Spinal cord (tissue), 10 donors: ENCODE measurements around the gene EDA. TPM values are rescaled to one million over a fixed set of nuclear protein-coding genes. Genes with fewer than 3 reads are reported as not detected.
"Not testable (repeated sequence)": the region's sequence is repeated elsewhere in the genome, so short reads cannot be mapped to it uniquely, and the experiment has no call there.

Source experiments
- DNase-seq, 6 donors: peaks; one replicate each; pipeline versions ENCODE4 v3.0.0 to v3.0.0-alpha.2; 2013 to 2015; ENCODE audit warnings: low spot score in 6 of 6, low read depth in 4 of 6
- H3K27ac ChIP-seq: one replicate; pipeline ENCODE4 v1.5.1; 2013; ENCODE audit warnings: low read depth, low read length, control low read depth
- H3K27me3 ChIP-seq: one replicate; pipeline ENCODE4 v1.6.1; 2013; ENCODE audit warnings: low read length; ENCODE audit not compliant: control insufficient read depth, insufficient read depth
- H3K36me3 ChIP-seq: one replicate; pipeline ENCODE4 v1.6.1; 2013; ENCODE audit warnings: low read length; ENCODE audit not compliant: control insufficient read depth, insufficient read depth
- H3K4me1 ChIP-seq: one replicate; pipeline ENCODE4 v1.6.1; 2013; ENCODE audit warnings: low read length; ENCODE audit not compliant: control insufficient read depth, insufficient read depth
- H3K4me3 ChIP-seq: one replicate; pipeline ENCODE4 v1.5.1; 2013; ENCODE audit warnings: low read depth, low read length, control low read depth
- H3K9me3 ChIP-seq: one replicate; pipeline ENCODE4 v1.6.1; 2013; ENCODE audit warnings: low read length; ENCODE audit not compliant: control insufficient read depth, insufficient read depth
- WGBS: methylation state at CpG from one replicate; pipeline ENCODE4 v1.1.5; 2013; ENCODE audit warnings: missing lambda C conversion rate; ENCODE audit not compliant: insufficient coverage; 5-methylcytosine and 5-hydroxymethylcytosine counted together
- polyA plus RNA-seq, 2 donors: library from polyadenylated mRNA; unstranded; fragments of 120-200 nt; gene quantifications; one replicate each; pipeline ENCODE4 v1.2.1, GENCODE V29; 2013; ENCODE audit not compliant: insufficient read length in 2 of 2
- total RNA-seq, 2 donors: library from RNA; depleted of rRNA in 1 of 2; stranded (reverse); fragments of 120-200 nt in 1 of 2; fragments of >200 nt in 1 of 2; gene quantifications; one replicate each; pipeline versions ENCODE4 v1.2.3 to v1.2.4, GENCODE V29; 2013 to 2014
- donor health status: healthy.

EDA gene
- total and polyA plus RNA-seq, 4 donors: 3.5 to 15.2 (median 6.9) TPM

DNA sequence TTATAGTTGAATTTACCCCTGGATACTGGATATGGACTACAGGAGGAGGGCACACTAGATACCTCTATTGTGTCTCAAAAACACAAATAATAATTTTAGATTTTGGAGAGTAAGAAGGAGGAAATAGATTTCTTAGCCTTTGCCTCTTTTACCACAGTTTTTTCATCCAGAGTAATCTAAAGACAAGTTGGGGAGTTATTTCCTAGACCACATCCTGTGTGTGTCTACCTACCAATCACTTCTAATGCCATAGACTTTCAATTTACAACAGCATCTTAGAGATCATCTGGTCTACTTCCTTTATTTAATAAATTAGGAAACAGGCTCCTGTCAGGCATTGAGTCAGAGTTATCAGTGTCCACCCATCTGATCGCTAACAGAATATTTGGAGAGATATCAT, 191.5 kb downstream of the EDA start:
- no CpG with 5 or more reads among the region's 1 CpG for WGBS
- Histone ChIP-seq H3K36me3 (no peaks in the 10 kb centered on the region), H3K27me3 (no peaks in the 10 kb centered on the region)

DNA sequence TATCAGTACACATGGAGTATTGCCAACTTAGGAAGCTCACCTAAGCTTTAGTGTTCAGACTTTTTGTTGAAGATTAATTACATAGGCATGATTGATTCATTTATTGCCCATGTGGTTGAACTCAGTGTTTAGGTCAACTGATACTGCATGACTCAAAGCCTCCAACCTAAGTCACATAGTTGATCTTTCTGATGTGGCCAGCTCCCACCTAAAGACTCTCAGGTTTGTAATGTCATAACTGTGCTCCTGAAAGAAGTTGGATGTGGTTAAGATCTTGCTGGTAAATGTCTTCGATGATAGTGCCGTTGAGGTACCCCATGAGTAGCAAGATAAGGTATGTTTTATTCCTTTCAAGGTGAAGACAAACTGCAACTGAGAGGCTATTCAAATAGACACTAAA, 192.5 kb downstream of the EDA start:
- H3K27me3 ChIP-seq: no peaks in the 10 kb centered on the region
- no peak for DNase-seq
- H3K4me3 ChIP-seq: no peak overlapping the region

More for the DNA sequence above, 191.5 kb downstream of the EDA start:
- Histone ChIP-seq H3K4me3 (no peak overlapping the region), H3K27ac (no peak overlapping the region), H3K9me3 (no peaks in the 10 kb centered on the region), H3K4me1 (no peaks in the 10 kb centered on the region)
- DNase-seq: no peak

GRCh38 chrX:69813677-69814076, 197.8 kb downstream of the EDA start:
- WGBS: no CpG with 5 or more reads among the region's 1 CpG
- peak in 1 of 6 donors; percentile 13 for DNase-seq
- Histone ChIP-seq H3K9me3 (peaks cover 2% of the 10 kb centered on the region), H3K4me3 (no peak overlapping the region), H3K27ac (no peak overlapping the region), H3K4me1 (no peaks in the 10 kb centered on the region), H3K36me3 (no peaks in the 10 kb centered on the region), H3K27me3 (no peaks in the 10 kb centered on the region)

More for the DNA sequence above, 192.5 kb downstream of the EDA start:
- Histone ChIP-seq H3K4me1 (no peaks in the 10 kb centered on the region), H3K27ac (no peak overlapping the region), H3K9me3 (no peaks in the 10 kb centered on the region), H3K36me3 (no peaks in the 10 kb centered on the region)
- WGBS: no CpG with 5 or more reads among the region's 2 CpGs

DNA sequence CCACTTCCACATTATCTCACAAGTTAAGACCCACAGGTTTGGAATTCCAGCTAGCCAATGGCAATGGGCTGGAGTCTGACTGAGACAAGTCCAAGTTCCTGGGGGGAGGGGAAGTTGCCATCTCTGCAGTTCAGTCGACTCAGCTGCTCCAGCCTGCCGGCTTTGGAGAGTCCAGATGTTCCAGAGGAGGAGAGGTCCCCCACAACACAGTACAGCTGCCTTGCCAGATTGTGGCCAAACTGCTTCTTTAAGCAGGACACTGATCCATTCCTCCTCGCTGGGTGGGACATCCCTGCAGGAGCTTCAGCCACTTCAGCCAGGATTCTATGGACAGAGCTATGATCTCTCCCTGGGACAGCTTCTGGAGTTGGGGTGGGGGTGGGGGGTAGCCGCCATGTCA, 199.2 kb downstream of the EDA start:
- WGBS: 80% methylated on average over 4 of the region's 4 CpGs
- Histone ChIP-seq H3K27me3 (no peaks in the 10 kb centered on the region), H3K9me3 (peaks cover 2% of the 10 kb centered on the region), H3K36me3 (no peaks in the 10 kb centered on the region), H3K27ac (no peak overlapping the region), H3K4me1 (no peaks in the 10 kb centered on the region), H3K4me3 (no peak overlapping the region)
- no peak for DNase-seq

DNA sequence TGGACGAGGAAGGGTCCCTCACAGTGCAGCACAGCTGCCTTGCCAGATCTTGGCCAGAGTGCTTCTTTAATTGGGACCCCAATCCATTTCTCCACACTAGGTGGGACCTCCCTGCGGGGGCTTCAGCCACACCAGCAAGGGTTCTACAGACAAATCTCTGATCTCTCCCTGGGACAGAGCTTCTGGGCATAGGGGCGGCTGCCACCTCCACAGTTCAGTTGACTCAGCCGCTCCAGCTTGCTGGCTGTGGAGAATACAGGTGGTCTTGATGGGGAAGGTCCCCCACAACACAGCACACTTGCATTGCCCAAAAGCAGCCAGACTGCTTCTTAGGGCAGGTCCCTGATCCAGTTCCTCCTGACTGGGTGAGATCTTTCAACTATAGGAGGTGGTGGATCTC, 199.6 kb downstream of the EDA start:
- WGBS: 90% methylated on average over 2 of the region's 4 CpGs
- Histone ChIP-seq H3K27me3 (no peaks in the 10 kb centered on the region), H3K36me3 (no peaks in the 10 kb centered on the region), H3K27ac (no peak overlapping the region), H3K4me1 (no peaks in the 10 kb centered on the region), H3K4me3 (no peak overlapping the region), H3K9me3 (peaks cover 2% of the 10 kb centered on the region)
- no peak for DNase-seq

DNA sequence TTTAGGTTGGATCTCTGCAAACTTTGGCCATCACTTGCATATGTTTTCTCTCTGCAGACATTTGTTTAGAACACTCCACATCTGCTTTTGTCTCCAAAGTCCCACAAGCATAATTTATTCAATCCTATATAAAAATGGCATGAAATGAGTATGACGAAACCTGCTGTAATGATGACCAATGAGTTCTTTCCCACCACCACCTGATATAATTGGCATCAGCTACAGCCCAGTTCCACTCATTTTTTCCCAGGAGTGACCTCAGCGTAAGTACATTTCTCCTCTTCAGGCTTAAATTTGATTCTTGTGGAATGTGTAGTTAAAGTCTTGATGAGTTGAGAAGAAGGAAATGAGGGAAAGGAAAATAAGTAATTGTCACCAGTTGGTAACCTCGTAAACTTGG, 228.7 kb downstream of the EDA start:
- Histone ChIP-seq H3K27ac (no peak overlapping the region), H3K4me3 (no peak overlapping the region), H3K4me1 (no peaks in the 10 kb centered on the region), H3K36me3 (no peaks in the 10 kb centered on the region), H3K27me3 (no peaks in the 10 kb centered on the region), H3K9me3 (no peaks in the 10 kb centered on the region)
- DNase-seq: no peak
- WGBS: no CpG with 5 or more reads among the region's 3 CpGs

DNA sequence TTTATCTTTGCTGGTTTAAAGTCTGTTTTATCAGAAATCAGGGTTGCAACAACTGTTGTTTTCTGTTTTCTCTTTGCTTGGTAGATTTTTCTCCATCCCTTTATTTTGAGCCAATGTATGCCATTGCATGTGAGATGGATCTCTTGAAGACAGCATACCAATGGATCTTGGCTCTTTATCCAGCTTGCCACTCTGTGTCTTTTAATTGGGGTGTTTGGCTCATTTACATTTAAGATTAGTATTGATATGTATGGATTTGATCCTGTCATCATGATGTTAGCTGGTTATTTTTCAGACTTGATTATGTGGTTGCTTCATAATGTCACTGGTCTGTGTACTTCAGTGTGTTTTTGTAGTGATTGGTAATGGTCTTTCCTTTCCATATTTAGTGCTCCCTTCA, 244.1 kb downstream of the EDA start:
- H3K4me1 ChIP-seq, H3K27me3 ChIP-seq, H3K27ac ChIP-seq, DNase-seq, H3K9me3 ChIP-seq, H3K36me3 ChIP-seq, H3K4me3 ChIP-seq: not testable (repeated sequence)

GRCh38 chrX:69876221-69876620, 260.3 kb downstream of the EDA start:
- WGBS: no CpG with 5 or more reads among the region's 1 CpG
- peaks cover 2% of the 10 kb centered on the region for H3K9me3 ChIP-seq
- no peak overlapping the region for H3K4me3 ChIP-seq
- H3K27me3 ChIP-seq: no peaks in the 10 kb centered on the region
- DNase-seq: no peak
- no peak overlapping the region for H3K27ac ChIP-seq
- no peaks in the 10 kb centered on the region for H3K4me1 ChIP-seq
- no peaks in the 10 kb centered on the region for H3K36me3 ChIP-seq

DNA sequence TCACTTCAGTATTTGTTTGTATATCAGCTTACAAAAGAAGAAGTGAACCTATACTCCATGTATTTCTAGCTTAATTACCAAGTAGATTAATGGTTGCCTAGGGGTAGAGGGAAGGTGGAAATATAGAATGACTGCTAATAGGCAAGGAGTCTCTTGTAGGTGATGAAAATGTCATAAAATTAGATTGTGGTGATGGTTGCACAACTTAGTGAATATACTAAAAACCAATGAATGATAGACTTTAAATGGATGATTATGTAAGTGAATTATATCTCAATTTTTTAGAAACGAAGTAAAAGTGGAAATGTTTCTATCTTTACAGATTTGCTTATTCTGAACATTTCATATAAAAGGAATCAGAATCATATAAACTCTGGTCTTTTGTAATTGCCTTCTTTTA, 268.3 kb downstream of the EDA start:
- no CpG with 5 or more reads among the region's 1 CpG for WGBS

DNA sequence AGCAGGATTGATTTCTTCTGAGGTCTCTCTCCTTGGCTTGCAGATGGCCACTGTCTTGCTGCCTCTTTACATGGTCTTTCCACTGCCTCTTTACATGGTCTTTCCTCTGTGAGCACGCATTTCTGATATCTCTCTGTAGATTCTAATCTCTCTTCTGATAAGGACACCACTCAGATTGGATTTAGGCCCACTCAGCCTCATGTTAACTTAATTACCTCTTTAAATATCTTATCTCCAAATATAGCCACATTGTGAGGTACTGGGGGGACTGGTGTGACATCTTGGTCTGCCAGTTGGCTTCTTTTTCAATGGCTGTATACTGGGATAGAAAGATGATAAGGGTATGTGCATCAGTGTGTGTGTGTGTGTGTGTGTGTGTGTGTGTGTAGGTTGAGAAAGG, 280.1 kb downstream of the EDA start:
- Histone ChIP-seq H3K27ac (no peak overlapping the region), H3K4me1 (no peaks in the 10 kb centered on the region), H3K36me3 (no peaks in the 10 kb centered on the region), H3K27me3 (no peaks in the 10 kb centered on the region), H3K4me3 (no peak overlapping the region), H3K9me3 (no peaks in the 10 kb centered on the region)
- no peak for DNase-seq
- 67% methylated on average over 1 of the region's 1 CpG for WGBS

More for the DNA sequence above, 268.3 kb downstream of the EDA start:
- no peak overlapping the region for H3K27ac ChIP-seq
- H3K4me3 ChIP-seq: no peak overlapping the region
- no peaks in the 10 kb centered on the region for H3K27me3 ChIP-seq
- no peaks in the 10 kb centered on the region for H3K4me1 ChIP-seq
- H3K36me3 ChIP-seq: no peaks in the 10 kb centered on the region
- peaks cover 3% of the 10 kb centered on the region for H3K9me3 ChIP-seq
- DNase-seq: no peak
